ENCODE results near the gene SUN2. TPM values are rescaled to one million over a fixed set of nuclear protein-coding genes. Genes with fewer than 3 reads are reported as not detected.
A peak's percentile ranks its signal among the peaks of the same experiment; 100 is the strongest.

The SUN2 gene
- total and polyA plus RNA-seq, 9 of the 15 experiments (the other 6 are each of a cell fraction or from before 2014, with no cell fraction given): 0.11 to 42.6 (median 16.7) TPM

- TF ChIP-seq RCOR1 (IDR thresholded peaks at IDR 0.05; ENCODE audit: borderline replicate concordance in 1 of 2, low read depth in 2 of 2, low read length in 2 of 2): no peak
- TF ChIP-seq OTX1 (CRISPR knock-in tag; IDR thresholded peaks at IDR 0.05): 0 out of 2 replicates have a peak, but pooled peaks have one; percentile 12
- TF ChIP-seq SPI1 (IDR thresholded peaks at IDR 0.05; ENCODE audit: borderline replicate concordance, low read depth, low read length): 0 out of 2 replicates have a peak, but pooled peaks have one; percentile 22
- TF ChIP-seq ZNF23 (CRISPR knock-in tag; IDR thresholded peaks at IDR 0.05): no peak
- TF ChIP-seq ZNF79 (CRISPR knock-in tag; IDR thresholded peaks at IDR 0.05; ENCODE audit: low read depth): no peak
- 0 out of 2 replicates have a peak, but pooled peaks have one; percentile 12 for TF ChIP-seq USF1 (CRISPR knock-in tag; IDR thresholded peaks at IDR 0.05)
- peak; percentile 24; the same call in 1 of the 2 replicates for TF ChIP-seq RAD51 (IDR thresholded peaks at IDR 0.05; ENCODE audit: borderline replicate concordance, low read depth)
- TF ChIP-seq ZNF12 (CRISPR knock-in tag; IDR thresholded peaks at IDR 0.05): no peak
- no peak for TF ChIP-seq CUX1 (CRISPR knock-in tag; IDR thresholded peaks at IDR 0.05)
Observed at GRCh38 chr22:38713921-38714320, 41.9 kb downstream of the SUN2 start (continued).
